Suppressor macrophage treated with lipopolysaccharide for 4 hours (primary cell): ENCODE results near the gene LYRM4.

Experiments
- DNase-seq: peaks from one replicate; pipeline ENCODE4 v3.0.0-alpha.2; 2020

LYRM4 gene

GRCh38 chr6:5172041-5172653, 88.6 kb downstream of the LYRM4 start:
- no peak for DNase-seq

GRCh38 chr6:5167501-5167900, 93.2 kb downstream of the LYRM4 start:
- no peak for DNase-seq

- DNase-seq, result no peak
These were observed 96.7 kb downstream of the LYRM4 start for GRCh38 chr6:5164092-5164491.

GRCh38 chr6:5163247-5163646, 97.5 kb downstream of the LYRM4 start:
- DNase-seq, result no peak

- DNase-seq, result no peak
These were observed 98.4 kb downstream of the LYRM4 start for GRCh38 chr6:5162355-5162754.

GRCh38 chr6:5160206-5160605, 100.5 kb downstream of the LYRM4 start:
- DNase-seq, result no peak

GRCh38 chr6:5159162-5159561, 101.6 kb downstream of the LYRM4 start:
- DNase-seq, result no peak

- no peak for DNase-seq
These were observed 102.6 kb downstream of the LYRM4 start for GRCh38 chr6:5158180-5158579.

- no peak for DNase-seq
These were observed 103.1 kb downstream of the LYRM4 start for GRCh38 chr6:5157621-5158138.

- DNase-seq, result no peak
These were observed 104.1 kb downstream of the LYRM4 start for GRCh38 chr6:5156627-5157026.

GRCh38 chr6:5155906-5156305, 104.8 kb downstream of the LYRM4 start:
- no peak for DNase-seq

GRCh38 chr6:5153186-5153585, 107.6 kb downstream of the LYRM4 start:
- DNase-seq, result no peak

- no peak for DNase-seq
These were observed 108.3 kb downstream of the LYRM4 start for GRCh38 chr6:5152460-5152859.

- DNase-seq, result no peak
These were observed 108.8 kb downstream of the LYRM4 start for GRCh38 chr6:5151955-5152401.

- DNase-seq, result no peak
These were observed 109.3 kb downstream of the LYRM4 start for GRCh38 chr6:5151360-5151954.

GRCh38 chr6:5150551-5151075, 110.1 kb downstream of the LYRM4 start:
- DNase-seq, result no peak

- DNase-seq, result no peak
These were observed 110.9 kb downstream of the LYRM4 start for GRCh38 chr6:5149891-5150290.

- DNase-seq, result no peak
These were observed 111.5 kb downstream of the LYRM4 start for GRCh38 chr6:5149159-5149704.

- DNase-seq, result no peak
These were observed 114.4 kb downstream of the LYRM4 start for GRCh38 chr6:5146398-5146797.

GRCh38 chr6:5143634-5144311, 117.0 kb downstream of the LYRM4 start:
- peak; percentile 86 for DNase-seq

- DNase-seq, result no peak
These were observed 117.8 kb downstream of the LYRM4 start for GRCh38 chr6:5142915-5143314.

GRCh38 chr6:5142131-5142530, 118.6 kb downstream of the LYRM4 start:
- no peak for DNase-seq

- peak; percentile 13 for DNase-seq
These were observed 119.7 kb downstream of the LYRM4 start for GRCh38 chr6:5141046-5141445.
